Sciatic nerve (tissue), 2 donors: Measurements from ENCODE around the gene CAMKK1. TPM values are rescaled to one million over a fixed set of nuclear protein-coding genes. Genes with fewer than 3 reads are reported as not detected.
"Not testable (repeated sequence)": the region's sequence is repeated elsewhere in the genome, so short reads cannot be mapped to it uniquely, and the experiment has no call there.

Experiments
- ATAC-seq: fragments of 200-7000 bp; cut with Tn5 transposase; one replicate; pipeline ENCODE4 v1.9.1; 2020; ENCODE audit warnings: mild to moderate bottlenecking, moderate library complexity
- DNase-seq: peaks from one replicate; pipeline ENCODE4 v3.0.0-alpha.2; 2020; ENCODE audit warnings: low spot score
- intact Hi-C: fragments of 100-400 bp; cut with DNase I; formaldehyde crosslinking; loops from one replicate; pipeline ENCODE4 v1.14.2; 2022
- total RNA-seq: library from RNA; stranded (reverse); fragmentation: NEBNext Ultra II Directional; extraction: Animal tissue kit (Norgen Biotek cat#: 25700); gene quantifications from one replicate; pipeline ENCODE4 v1.2.1, GENCODE V29; 2021
- donor health status: DM: no; HTN: no; CAD: no.
- donor health status: DM: no; HTN: no; CAD: no.

The CAMKK1 gene
- total RNA-seq, 1 donor from 2014 or later: 7.7 TPM

- DNase-seq (no peak), ATAC-seq (no peak)
- intact Hi-C loops: no loop called here
Measured at GRCh38 chr17:3859940-3860339, 32.9 kb downstream of the CAMKK1 start.

- ATAC-seq (no peak), DNase-seq (no peak)
- intact Hi-C loops: no loop called here
Measured at GRCh38 chr17:3857261-3858105, 35.4 kb downstream of the CAMKK1 start.

- DNase-seq, intact Hi-C loops, ATAC-seq: not testable (repeated sequence)
Measured at GRCh38 chr17:3854204-3854603, 38.6 kb downstream of the CAMKK1 start.

- ATAC-seq: no peak
- no peak for DNase-seq
- intact Hi-C loops: no loop called here
Measured at GRCh38 chr17:3852561-3852960, 40.3 kb downstream of the CAMKK1 start.

- intact Hi-C loops: no loop called here
- ATAC-seq (no peak), DNase-seq (no peak)
Measured at GRCh38 chr17:3851461-3852100, 41.3 kb downstream of the CAMKK1 start.

- no peak for DNase-seq
- intact Hi-C loops: no loop called here
Measured at GRCh38 chr17:3848229-3848835, 44.5 kb downstream of the CAMKK1 start.

GRCh38 chr17:3847165-3847670 is 45.6 kb downstream of the CAMKK1 start:
- intact Hi-C loops: no loop called here
- ATAC-seq (no peak), DNase-seq (no peak)

More at GRCh38 chr17:3848229-3848835, 44.5 kb downstream of the CAMKK1 start:
- no peak for ATAC-seq

- no peak for DNase-seq
- intact Hi-C loops: no loop called here
- no peak for ATAC-seq
Measured at GRCh38 chr17:3846437-3847164, 46.3 kb downstream of the CAMKK1 start.

- intact Hi-C loops: no loop called here
Measured at GRCh38 chr17:3845621-3846436, 47.0 kb downstream of the CAMKK1 start, which contains the start of gene NCBP3. Gene NCBP3 (minus strand): TSS chr17:3846246. CDS start chr17:3846223, 23 bp downstream.

GRCh38 chr17:3845291-3845620 is 47.6 kb downstream of the CAMKK1 start:
- intact Hi-C loops: no loop called here
- ATAC-seq: no peak
- DNase-seq: no peak

More at GRCh38 chr17:3845621-3846436, 47.0 kb downstream of the CAMKK1 start, which contains the start of gene NCBP3:
- peak; percentile 98 for ATAC-seq
- DNase-seq: peak; percentile 93

- ATAC-seq, DNase-seq, intact Hi-C loops: not testable (repeated sequence)
Measured at GRCh38 chr17:3844556-3844955, 48.3 kb downstream of the CAMKK1 start.

- DNase-seq (no peak), ATAC-seq (no peak)
- intact Hi-C loops: no loop called here
Measured at GRCh38 chr17:3843935-3844516, 48.8 kb downstream of the CAMKK1 start.

GRCh38 chr17:3838206-3838605 is 54.6 kb downstream of the CAMKK1 start:
- intact Hi-C loops: no loop called here
- no peak for DNase-seq
- no peak for ATAC-seq

GRCh38 chr17:3836551-3836950 is 56.3 kb downstream of the CAMKK1 start:
- intact Hi-C loops: no loop called here
- DNase-seq: no peak
- ATAC-seq: no peak

GRCh38 chr17:3835410-3836229 is 57.2 kb downstream of the CAMKK1 start:
- ATAC-seq: no peak
- no peak for DNase-seq
- intact Hi-C loops: no loop called here

- ATAC-seq (no peak), DNase-seq (no peak)
- intact Hi-C loops: no loop called here
Measured at GRCh38 chr17:3834811-3835210, 58.0 kb downstream of the CAMKK1 start.

- intact Hi-C loops: no loop called here
- ATAC-seq (no peak), DNase-seq (no peak)
Measured at GRCh38 chr17:3828852-3829232, 64.0 kb downstream of the CAMKK1 start.
